GM12872 (cell line): ENCODE data around the gene PNRC1.

Experiments used
- TF ChIP-seq, protein P1 (sequence below): IDR thresholded peaks from 3 replicates; pipeline ENCODE4 v1.5.1; 2011; ENCODE audit warnings: low read depth, mild to moderate bottlenecking, low read length, moderate library complexity; ENCODE audit not compliant: insufficient read depth

Gene PNRC1

GRCh38 chr6:89050155-89050554 lies 30.4 kb upstream of the PNRC1 start:
- TF ChIP-seq, protein P1, sequence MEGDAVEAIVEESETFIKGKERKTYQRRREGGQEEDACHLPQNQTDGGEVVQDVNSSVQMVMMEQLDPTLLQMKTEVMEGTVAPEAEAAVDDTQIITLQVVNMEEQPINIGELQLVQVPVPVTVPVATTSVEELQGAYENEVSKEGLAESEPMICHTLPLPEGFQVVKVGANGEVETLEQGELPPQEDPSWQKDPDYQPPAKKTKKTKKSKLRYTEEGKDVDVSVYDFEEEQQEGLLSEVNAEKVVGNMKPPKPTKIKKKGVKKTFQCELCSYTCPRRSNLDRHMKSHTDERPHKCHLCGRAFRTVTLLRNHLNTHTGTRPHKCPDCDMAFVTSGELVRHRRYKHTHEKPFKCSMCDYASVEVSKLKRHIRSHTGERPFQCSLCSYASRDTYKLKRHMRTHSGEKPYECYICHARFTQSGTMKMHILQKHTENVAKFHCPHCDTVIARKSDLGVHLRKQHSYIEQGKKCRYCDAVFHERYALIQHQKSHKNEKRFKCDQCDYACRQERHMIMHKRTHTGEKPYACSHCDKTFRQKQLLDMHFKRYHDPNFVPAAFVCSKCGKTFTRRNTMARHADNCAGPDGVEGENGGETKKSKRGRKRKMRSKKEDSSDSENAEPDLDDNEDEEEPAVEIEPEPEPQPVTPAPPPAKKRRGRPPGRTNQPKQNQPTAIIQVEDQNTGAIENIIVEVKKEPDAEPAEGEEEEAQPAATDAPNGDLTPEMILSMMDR = no peak

- TF ChIP-seq, protein P1 = no peak
Measured at GRCh38 chr6:89050697-89051096, 29.9 kb upstream of the PNRC1 start.

- TF ChIP-seq, protein P1 = no peak
Measured at GRCh38 chr6:89051676-89052075, 28.9 kb upstream of the PNRC1 start.

DNA sequence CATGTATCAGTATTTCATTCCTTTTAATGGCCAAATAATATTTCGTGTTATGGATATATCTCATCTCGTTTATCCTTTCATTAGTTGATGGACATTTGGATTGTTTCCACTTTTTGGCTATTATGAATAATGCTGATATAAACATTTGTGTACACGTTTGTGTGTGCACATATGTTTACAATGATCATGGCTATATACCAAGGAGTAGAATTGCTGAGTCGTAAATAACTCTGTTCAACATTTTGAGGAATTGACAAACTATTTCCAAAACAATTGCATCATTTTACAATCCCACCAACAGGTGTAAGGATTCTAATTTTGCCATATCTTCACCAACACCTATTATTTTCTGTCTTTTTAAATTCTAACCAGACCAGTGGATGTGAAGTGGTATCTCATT lies 26.3 kb upstream of the PNRC1 start:
- TF ChIP-seq, protein P1 = no peak

- TF ChIP-seq, protein P1 = no peak
Measured at GRCh38 chr6:89057759-89058158, 22.8 kb upstream of the PNRC1 start.

GRCh38 chr6:89058627-89059026 lies 21.9 kb upstream of the PNRC1 start:
- TF ChIP-seq, protein P1 = no peak

GRCh38 chr6:89059227-89059626 lies 21.3 kb upstream of the PNRC1 start:
- TF ChIP-seq, protein P1 = no peak

DNA sequence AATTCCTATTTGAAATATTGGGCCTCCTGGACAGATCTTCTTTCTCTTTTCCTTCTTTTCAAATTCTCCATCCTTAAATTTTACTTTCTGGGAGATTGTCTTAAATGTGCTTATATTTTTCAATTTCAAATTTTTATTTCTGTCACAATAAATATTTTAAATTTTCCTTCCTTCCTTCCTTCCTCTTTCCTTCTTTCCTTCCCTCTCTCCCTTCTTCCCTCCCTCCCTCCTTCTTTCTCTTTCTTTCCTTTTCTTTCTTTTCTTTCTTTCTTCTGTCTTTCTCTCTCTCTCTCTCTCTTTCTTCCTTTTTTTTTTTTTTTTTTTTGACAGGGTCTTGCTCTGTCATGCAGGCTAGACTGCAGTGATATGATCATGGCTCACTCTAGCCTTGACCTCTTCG lies 16.7 kb upstream of the PNRC1 start:
- TF ChIP-seq, protein P1 = no peak
